Urinary bladder (tissue), 4 donors: Measurements from ENCODE around the gene SURF6. TPM values are rescaled to one million over a fixed set of nuclear protein-coding genes. Genes with fewer than 3 reads are reported as not detected.
"Not testable (repeated sequence)": the region's sequence is repeated elsewhere in the genome, so short reads cannot be mapped to it uniquely, and the experiment has no call there.

ENCODE experiments used
- DNase-seq: peaks from one replicate; pipeline ENCODE4 v3.0.0-alpha.2; 2015; ENCODE audit errors: extremely low spot score
- H3K27ac ChIP-seq: one replicate; pipeline ENCODE4 v1.5.1; 2013; ENCODE audit warnings: low read depth, mild to moderate bottlenecking, moderate library complexity
- H3K36me3 ChIP-seq: one replicate; pipeline ENCODE4 v1.6.1; 2013; ENCODE audit warnings: mild to moderate bottlenecking, moderate library complexity; ENCODE audit not compliant: insufficient read depth
- H3K4me1 ChIP-seq: one replicate; pipeline ENCODE4 v1.6.1; 2013; ENCODE audit warnings: mild to moderate bottlenecking, moderate library complexity; ENCODE audit not compliant: insufficient read depth
- H3K4me3 ChIP-seq: one replicate; pipeline ENCODE4 v1.5.1; 2013; ENCODE audit warnings: low read depth, low read length
- WGBS: extraction: QIAGEN DNeasy Blood & Tissue Kit; methylation state at CpG from one replicate; pipeline ENCODE4 v1.1.7; 2013; 5-methylcytosine and 5-hydroxymethylcytosine counted together
- polyA plus RNA-seq: library from polyadenylated mRNA; stranded (reverse); fragments of 200-250 nt; gene quantifications from one replicate; pipeline ENCODE4 v1.2.3, GENCODE V29; 2013
- total RNA-seq: library from RNA; depleted of rRNA; stranded (reverse); fragments of >200 nt; gene quantifications from one replicate; pipeline ENCODE4 v1.2.3, GENCODE V29; 2014
- donor health status: healthy with polysubstance abuse.
- donor health status: healthy.

The SURF6 gene
- total and polyA plus RNA-seq, 2 donors, result 10.2 to 30.4 TPM

DNA sequence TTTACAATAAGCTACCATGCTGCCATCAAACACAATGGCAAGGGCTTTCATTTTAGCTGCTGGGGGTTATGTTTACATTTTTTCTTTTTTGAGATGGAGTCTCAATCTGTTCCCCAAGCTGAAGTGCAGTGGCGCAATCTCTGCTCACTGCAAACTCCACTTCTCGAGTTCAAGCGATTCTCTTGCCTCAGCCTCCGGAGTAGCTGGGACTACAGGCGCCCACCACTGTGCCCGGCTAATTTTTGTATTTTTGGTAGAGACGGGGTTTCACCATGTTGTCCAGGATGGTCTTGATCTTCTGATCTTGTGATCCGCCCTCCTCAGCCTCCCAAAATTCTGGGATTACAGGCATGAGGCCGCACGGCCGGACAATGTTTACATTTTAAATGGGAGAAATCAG, 1.1 kb downstream of the SURF6 start:
- DNase-seq, H3K4me1 ChIP-seq, H3K27ac ChIP-seq, H3K4me3 ChIP-seq, H3K36me3 ChIP-seq: not testable (repeated sequence)
- 74% methylated on average over 11 of the region's 11 CpGs for WGBS

DNA sequence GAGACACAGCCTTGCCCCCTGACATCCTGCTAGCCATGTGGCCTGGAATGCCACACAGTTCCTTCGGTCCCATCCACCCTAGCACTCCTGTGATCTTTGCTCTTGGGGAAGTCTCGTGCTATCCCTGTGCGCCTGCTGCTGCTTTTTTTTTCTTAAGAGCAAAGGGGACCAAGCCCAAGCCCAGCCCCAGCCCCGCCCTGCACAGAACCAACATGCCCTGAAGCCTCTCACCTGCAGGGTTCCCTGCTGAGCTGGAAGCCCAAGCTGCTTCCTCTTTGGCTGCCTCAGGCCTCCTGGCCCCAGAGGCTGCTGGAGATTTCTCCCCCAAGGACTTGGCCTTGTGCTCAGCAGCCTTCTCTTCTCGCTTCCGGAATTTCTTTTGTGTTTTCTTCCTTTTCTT, 1.8 kb downstream of the SURF6 start:
- Histone ChIP-seq H3K4me3 (no peak overlapping the region), H3K36me3 (peaks cover 3% of the 10 kb centered on the region), H3K4me1 (peaks cover 3% of the 10 kb centered on the region), H3K27ac (no peak overlapping the region)
- 93% methylated on average over 6 of the region's 6 CpGs for WGBS
- no peak for DNase-seq

DNA sequence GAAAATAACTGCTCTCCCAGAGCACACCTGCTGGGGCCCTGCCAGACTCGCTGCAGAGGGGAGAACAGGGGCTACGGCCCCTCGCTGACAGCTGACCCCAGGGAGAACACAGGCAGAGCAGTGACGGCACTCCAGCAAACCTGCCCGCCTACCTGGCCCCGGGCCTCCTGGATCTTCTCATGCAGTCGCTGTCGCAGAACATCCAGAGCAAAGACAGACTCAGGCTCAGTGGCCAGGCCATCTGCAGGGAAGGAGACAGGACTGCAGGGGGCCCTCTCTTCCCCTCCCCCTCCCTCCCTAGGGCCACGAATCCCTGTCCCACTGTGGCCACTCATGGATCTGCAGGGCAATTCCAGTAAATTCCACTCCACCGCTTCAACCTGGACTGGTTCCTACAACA, 2.4 kb downstream of the SURF6 start:
- DNase-seq, result no peak
- 92% methylated on average over 10 of the region's 10 CpGs for whole genome bisulfite sequencing
- Histone ChIP-seq H3K36me3 (peaks cover 3% of the 10 kb centered on the region), H3K27ac (no peak overlapping the region), H3K4me1 (peaks cover 3% of the 10 kb centered on the region), H3K4me3 (no peak overlapping the region)

GRCh38 chr9:133333011-133333410, 3.0 kb downstream of the SURF6 start:
- Histone ChIP-seq H3K4me1 (peaks cover 3% of the 10 kb centered on the region), H3K27ac (no peak overlapping the region), H3K36me3 (peaks cover 3% of the 10 kb centered on the region), H3K4me3 (no peak overlapping the region)
- DNase-seq, result no peak
- WGBS, result 91% methylated on average over 11 of the region's 11 CpGs

- no peak for DNase-seq
- peaks cover 3% of the 10 kb centered on the region for H3K4me1 ChIP-seq
- H3K27ac ChIP-seq, result no peak overlapping the region
- H3K36me3 ChIP-seq, result peaks cover 3% of the 10 kb centered on the region
- no peak overlapping the region for H3K4me3 ChIP-seq
- WGBS, result 89% methylated on average over 20 of the region's 20 CpGs
Observed at GRCh38 chr9:133332381-133332730, 3.6 kb downstream of the SURF6 start.

DNA sequence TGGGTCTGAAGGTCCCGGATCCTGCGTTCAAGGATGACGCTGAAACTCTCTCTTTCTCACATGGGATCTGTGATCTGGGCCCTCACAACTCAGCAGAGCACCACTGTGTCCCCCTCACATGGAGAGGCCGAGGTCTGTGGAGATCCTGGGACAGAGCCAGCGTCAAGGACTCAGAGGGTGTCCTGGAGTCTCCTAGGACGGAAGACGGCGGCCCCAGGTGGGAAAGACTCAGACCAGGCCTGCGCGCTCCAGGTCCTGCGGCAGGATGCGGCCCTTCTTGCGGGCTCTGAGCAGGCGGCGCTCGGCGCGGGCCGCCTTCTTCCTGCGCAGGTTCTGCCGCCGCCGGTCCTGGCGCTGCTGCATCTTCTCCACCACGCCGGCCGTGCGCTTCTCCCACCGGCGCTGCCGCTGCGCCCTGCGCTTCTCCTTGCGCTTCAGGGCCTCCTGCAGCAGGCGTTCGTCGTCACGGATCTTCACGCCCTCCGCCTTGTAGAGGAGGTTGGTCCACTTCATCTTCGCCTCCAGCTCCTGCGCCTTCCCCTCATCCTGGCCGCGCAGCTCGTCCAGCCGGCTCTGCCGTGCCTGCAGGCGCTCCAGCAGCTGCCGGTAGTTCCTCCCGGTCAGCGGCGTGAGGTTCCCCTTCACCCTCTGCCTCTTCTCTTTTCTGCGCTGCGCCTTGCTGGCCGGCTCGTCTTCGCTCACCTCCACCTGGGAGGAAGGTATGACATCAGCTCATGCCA, 4.2 kb downstream of the SURF6 start:
- H3K4me3 ChIP-seq, result no peak overlapping the region
- peaks cover 3% of the 10 kb centered on the region for H3K4me1 ChIP-seq
- peaks cover 3% of the 10 kb centered on the region for H3K36me3 ChIP-seq
- WGBS, result 97% methylated on average over 57 of the region's 57 CpGs
- H3K27ac ChIP-seq, result no peak overlapping the region
- no peak for DNase-seq

DNA sequence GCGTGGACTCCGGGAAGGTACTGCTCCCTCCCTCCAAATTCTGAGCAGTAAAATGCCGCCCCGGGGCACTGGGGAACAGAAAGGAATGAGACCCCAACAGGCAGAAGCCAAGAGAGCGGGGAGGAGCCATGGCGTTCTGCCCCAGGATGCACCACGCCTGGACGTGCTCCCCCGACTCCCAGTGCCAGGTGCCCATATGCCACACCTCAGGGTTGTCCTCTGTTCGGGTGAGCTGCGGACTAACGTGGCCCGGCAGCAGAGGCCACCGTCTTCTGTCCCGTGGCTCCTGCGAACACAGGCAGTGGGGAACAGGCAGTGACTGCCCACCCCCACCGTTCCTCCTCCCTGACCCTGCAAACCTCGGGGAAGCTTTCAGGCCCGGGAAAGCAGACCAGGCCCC, 4.8 kb downstream of the SURF6 start:
- Histone ChIP-seq H3K4me1 (peaks cover 3% of the 10 kb centered on the region), H3K36me3 (peaks cover 3% of the 10 kb centered on the region), H3K4me3 (no peak overlapping the region), H3K27ac (no peak overlapping the region)
- DNase-seq, result no peak
- 87% methylated on average over 19 of the region's 19 CpGs for WGBS

DNA sequence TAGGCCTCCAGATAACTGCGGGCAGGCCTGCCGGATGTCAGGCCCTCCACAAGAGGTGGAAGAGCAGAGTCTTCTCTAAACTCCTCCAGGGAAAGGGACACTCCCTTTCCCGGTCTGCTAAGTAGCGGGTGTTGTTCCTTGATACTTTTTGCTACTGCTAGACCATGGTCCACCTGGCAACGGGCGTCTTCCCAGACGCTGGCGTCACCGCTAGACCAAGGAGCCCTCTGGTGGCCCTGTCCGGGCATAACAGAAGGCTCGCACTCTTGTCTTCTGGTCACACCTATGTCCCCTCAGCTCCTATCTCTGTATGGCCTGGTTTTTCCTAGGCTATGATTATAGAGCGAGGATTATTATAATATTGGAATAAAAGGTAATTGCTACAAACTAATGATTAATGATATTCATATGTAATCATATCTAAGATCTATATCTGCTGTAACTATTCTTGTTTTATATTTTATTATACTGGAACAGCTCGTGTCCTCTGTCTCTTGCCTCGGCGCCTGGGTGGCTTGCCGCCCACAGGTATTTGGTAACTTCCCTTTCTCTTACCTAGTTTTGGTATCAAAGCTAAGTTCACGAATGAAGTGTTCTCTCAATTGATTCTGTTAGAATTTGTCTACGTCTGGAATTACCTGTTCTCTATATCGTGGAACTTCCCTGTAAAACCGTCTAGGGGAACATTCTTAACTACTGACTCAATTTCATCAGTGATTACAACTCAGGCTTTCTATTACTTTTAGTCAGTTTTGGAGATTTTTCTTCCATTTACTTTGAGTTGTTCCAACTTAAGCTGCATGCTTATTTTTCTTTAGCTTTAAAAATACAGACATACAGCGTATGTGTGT, 6.5 kb downstream of the SURF6 start:
- not testable (repeated sequence) for DNase-seq, H3K4me1 ChIP-seq, H3K27ac ChIP-seq, H3K4me3 ChIP-seq, H3K36me3 ChIP-seq
- 54% methylated on average over 21 of the region's 21 CpGs for WGBS

DNA sequence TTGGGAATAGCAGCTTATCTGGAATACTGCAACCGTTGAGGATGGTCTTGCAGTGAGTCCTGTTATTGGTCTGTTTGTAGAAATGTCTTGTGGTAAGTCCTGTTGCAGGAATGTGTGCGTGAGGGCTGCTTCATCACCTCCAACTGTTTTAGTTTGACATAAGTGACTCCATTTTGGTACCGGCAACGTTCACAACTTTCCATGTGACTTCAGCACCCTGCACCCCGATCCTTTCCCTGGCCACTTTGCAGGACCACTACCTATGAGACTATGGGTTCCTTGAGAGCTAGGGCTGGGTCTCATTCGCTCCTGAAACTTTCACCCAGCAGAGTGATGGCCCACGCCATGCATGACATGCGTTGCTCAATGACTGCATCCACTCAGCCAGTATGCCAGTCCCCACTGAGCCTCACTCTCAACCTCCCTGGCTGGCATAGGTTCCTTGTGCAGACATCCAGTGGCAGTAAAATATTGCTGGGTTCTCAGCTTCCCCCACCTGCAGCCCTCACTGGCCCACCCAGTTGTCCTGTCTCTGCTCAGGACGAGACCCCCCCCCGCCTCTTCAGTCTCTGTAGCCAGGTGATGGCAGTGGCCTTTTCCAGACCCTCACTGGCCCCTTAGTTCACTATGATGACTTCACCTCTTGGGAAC, 8.0 kb downstream of the SURF6 start:
- Histone ChIP-seq H3K4me1 (no peaks in the 10 kb centered on the region), H3K4me3 (no peak overlapping the region), H3K27ac (no peak overlapping the region), H3K36me3 (peaks cover 3% of the 10 kb centered on the region)
- DNase-seq, result no peak
- WGBS, result 90% methylated on average over 10 of the region's 10 CpGs

DNA sequence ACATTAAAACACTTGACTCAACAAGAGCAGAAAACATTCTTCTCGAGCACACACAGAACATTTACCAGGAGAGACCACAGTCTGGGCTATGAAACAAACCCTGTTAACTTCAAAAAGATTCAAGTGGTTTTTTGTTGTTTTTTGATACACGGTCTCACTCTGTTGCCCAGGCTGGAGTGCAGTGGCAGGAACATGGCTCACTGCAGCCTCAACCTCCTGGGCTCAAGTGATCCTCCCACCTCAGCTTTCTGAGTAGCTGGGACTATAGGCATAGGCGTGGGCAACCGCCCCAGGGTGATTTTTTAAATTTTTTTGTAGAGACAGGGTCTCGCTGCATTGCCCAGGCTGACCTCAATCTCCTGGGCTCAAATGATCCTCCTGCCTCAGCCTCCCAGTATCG, 9.0 kb downstream of the SURF6 start:
- not testable (repeated sequence) for H3K4me3 ChIP-seq, DNase-seq, H3K36me3 ChIP-seq, H3K27ac ChIP-seq, H3K4me1 ChIP-seq
- WGBS, result 90% methylated on average over 6 of the region's 6 CpGs

GRCh38 chr9:133323991-133324703, 11.8 kb downstream of the SURF6 start:
- 89% methylated on average over 13 of the region's 13 CpGs for WGBS
- no peak overlapping the region for H3K27ac ChIP-seq
- H3K4me1 ChIP-seq, result no peaks in the 10 kb centered on the region
- no peaks in the 10 kb centered on the region for H3K36me3 ChIP-seq
- no peak for DNase-seq
- no peak overlapping the region for H3K4me3 ChIP-seq

DNA sequence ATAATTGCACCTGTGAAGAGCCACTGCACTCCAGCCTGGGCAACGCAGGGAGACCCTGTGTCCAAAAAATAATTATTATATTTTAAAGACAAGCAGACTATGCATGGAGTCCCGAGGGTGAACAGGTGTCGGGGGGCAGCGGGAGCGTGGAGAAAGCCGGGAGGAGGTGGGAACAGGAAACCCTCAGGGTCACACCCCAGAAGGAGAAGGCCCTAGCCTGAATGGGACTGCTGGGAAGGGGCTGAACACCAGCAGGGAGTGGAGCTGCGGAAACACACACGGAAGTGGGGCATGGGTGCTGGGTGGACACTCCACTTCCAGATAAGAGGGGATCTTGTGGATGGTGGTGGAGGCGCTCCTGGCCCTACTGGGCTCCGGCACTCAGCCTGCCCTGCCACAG, 12.8 kb downstream of the SURF6 start:
- Histone ChIP-seq H3K4me3 (no peak overlapping the region), H3K36me3 (no peaks in the 10 kb centered on the region), H3K27ac (no peak overlapping the region), H3K4me1 (no peaks in the 10 kb centered on the region)
- 88% methylated on average over 10 of the region's 10 CpGs for WGBS
- no peak for DNase-seq

- 83% methylated on average over 14 of the region's 14 CpGs for WGBS
Observed at GRCh38 chr9:133322701-133323100, 13.3 kb downstream of the SURF6 start.

More at GRCh38 chr9:133322701-133323100, 13.3 kb downstream of the SURF6 start:
- DNase-seq, result no peak
- Histone ChIP-seq H3K4me3 (no peak overlapping the region), H3K4me1 (no peaks in the 10 kb centered on the region), H3K27ac (no peak overlapping the region), H3K36me3 (no peaks in the 10 kb centered on the region)
